ENCODE data around the gene STAB2. TPM values are rescaled to one million over a fixed set of nuclear protein-coding genes. Genes with fewer than 3 reads are reported as not detected.

The STAB2 gene
- total RNA-seq, 2 donors from 2014 or later, result not detected

- DNase-seq, result no peak
- H3K27me3 Mint-ChIP-seq (ENCODE audit: insufficient read depth), result no peaks in the 10 kb centered on the region
- H3K36me3 Mint-ChIP-seq (ENCODE audit: low read depth), result no peaks in the 10 kb centered on the region
- H3K4me1 Mint-ChIP-seq, result no peaks in the 10 kb centered on the region
- no peak overlapping the region for H3K4me3 ChIP-seq (ENCODE audit: low read length)
- H3K4me3 Mint-ChIP-seq, result no peak overlapping the region
- H3K4me1 ChIP-seq (ENCODE audit: control insufficient read depth, insufficient read depth, low read length), result no peaks in the 10 kb centered on the region
- no peaks in the 10 kb centered on the region for H3K36me3 ChIP-seq (ENCODE audit: control insufficient read depth, insufficient read depth, low read length)
- H3K27ac Mint-ChIP-seq, result no peak overlapping the region
- H3K9me3 Mint-ChIP-seq, result no peaks in the 10 kb centered on the region
- no peak overlapping the region for H3K9ac ChIP-seq (ENCODE audit: extremely low read depth, low read length, poor library complexity, severe bottlenecking)
- WGBS, 2 experiments (ENCODE audit: insufficient coverage in 1 of 2, insufficient read length in 1 of 2), result 89 to 100% methylated on average over 2 of the region's 3 CpGs
- no peaks in the 10 kb centered on the region for H3K27me3 ChIP-seq (ENCODE audit: control insufficient read depth, insufficient read depth, low read length, poor library complexity, severe bottlenecking)
- no peak overlapping the region for H3K27ac ChIP-seq (ENCODE audit: low read depth, low read length)
- H3K9me3 ChIP-seq (ENCODE audit: control insufficient read depth, low read length), result no peaks in the 10 kb centered on the region
- TF ChIP-seq CTCF (conservative IDR thresholded peaks at IDR 0.05), result no peak
Measured at GRCh38 chr12:103654816-103655215, 67.7 kb downstream of the STAB2 start.

- 100% methylated on average over 1 of the region's 1 CpG; no CpG with 5 or more reads in 1 of the 2 experiments for WGBS, 2 experiments (ENCODE audit: insufficient coverage in 1 of 2, insufficient read length in 1 of 2)
- H3K27me3 Mint-ChIP-seq (ENCODE audit: insufficient read depth), result no peaks in the 10 kb centered on the region
- H3K4me1 Mint-ChIP-seq, result no peaks in the 10 kb centered on the region
Measured at GRCh38 chr12:103656291-103656690, 69.2 kb downstream of the STAB2 start.

GRCh38 chr12:103657331-103657730 lies 70.3 kb downstream of the STAB2 start:
- WGBS, 2 experiments (ENCODE audit: insufficient coverage in 1 of 2, insufficient read length in 1 of 2), result 91 to 100% methylated on average over 1 to 2 of the region's 2 CpGs
- Mint-ChIP-seq H3K4me3 (no peak overlapping the region), H3K9me3 (no peaks in the 10 kb centered on the region), H3K4me1 (no peaks in the 10 kb centered on the region), H3K27ac (no peak overlapping the region), H3K36me3 (ENCODE audit: low read depth) (no peaks in the 10 kb centered on the region), H3K27me3 (ENCODE audit: insufficient read depth) (peaks cover 4% of the 10 kb centered on the region)
- Histone ChIP-seq H3K27me3 (ENCODE audit: control insufficient read depth, insufficient read depth, low read length, poor library complexity, severe bottlenecking) (no peaks in the 10 kb centered on the region), H3K27ac (ENCODE audit: low read depth, low read length) (no peak overlapping the region), H3K36me3 (ENCODE audit: control insufficient read depth, insufficient read depth, low read length) (no peaks in the 10 kb centered on the region), H3K9me3 (ENCODE audit: control insufficient read depth, low read length) (no peaks in the 10 kb centered on the region), H3K4me1 (ENCODE audit: control insufficient read depth, insufficient read depth, low read length) (no peaks in the 10 kb centered on the region), H3K9ac (ENCODE audit: extremely low read depth, low read length, poor library complexity, severe bottlenecking) (no peak overlapping the region), H3K4me3 (ENCODE audit: low read length) (no peak overlapping the region)
- TF ChIP-seq CTCF (conservative IDR thresholded peaks at IDR 0.05), result no peak
- DNase-seq, result no peak

More at GRCh38 chr12:103656291-103656690, 69.2 kb downstream of the STAB2 start:
- H3K9me3 Mint-ChIP-seq, result no peaks in the 10 kb centered on the region
- DNase-seq, result no peak
- no peaks in the 10 kb centered on the region for H3K36me3 Mint-ChIP-seq (ENCODE audit: low read depth)
- no peak overlapping the region for H3K9ac ChIP-seq (ENCODE audit: extremely low read depth, low read length, poor library complexity, severe bottlenecking)
- no peaks in the 10 kb centered on the region for H3K36me3 ChIP-seq (ENCODE audit: control insufficient read depth, insufficient read depth, low read length)
- no peaks in the 10 kb centered on the region for H3K4me1 ChIP-seq (ENCODE audit: control insufficient read depth, insufficient read depth, low read length)
- TF ChIP-seq CTCF (conservative IDR thresholded peaks at IDR 0.05), result no peak
- no peak overlapping the region for H3K27ac ChIP-seq (ENCODE audit: low read depth, low read length)
- H3K4me3 ChIP-seq (ENCODE audit: low read length), result no peak overlapping the region
- H3K27ac Mint-ChIP-seq, result no peak overlapping the region
- no peaks in the 10 kb centered on the region for H3K9me3 ChIP-seq (ENCODE audit: control insufficient read depth, low read length)
- H3K4me3 Mint-ChIP-seq, result no peak overlapping the region
- no peaks in the 10 kb centered on the region for H3K27me3 ChIP-seq (ENCODE audit: control insufficient read depth, insufficient read depth, low read length, poor library complexity, severe bottlenecking)

Data from endodermal cell (in vitro differentiated cells).